Effector CD8-positive, alpha-beta T cell (primary cell): Measurements from ENCODE around the gene HOXB3.

ENCODE experiments used
- DNase-seq: peaks from one replicate; lab custom pipeline; 2025; lab: John Stamatoyannopoulos, UW

Gene HOXB3

GRCh38 chr17:48556576-48557401 lies 33.3 kb downstream of the HOXB3 start:
- DNase-seq, result no peak

GRCh38 chr17:48556229-48556575 lies 33.8 kb downstream of the HOXB3 start:
- DNase-seq, result no peak

GRCh38 chr17:48555258-48556228 lies 34.5 kb downstream of the HOXB3 start:
- DNase-seq, result no peak

- no peak for DNase-seq
Observed at GRCh38 chr17:48554412-48555257, 35.4 kb downstream of the HOXB3 start.

GRCh38 chr17:48553826-48554225 lies 36.2 kb downstream of the HOXB3 start:
- DNase-seq, result no peak

- DNase-seq, result no peak
Observed at GRCh38 chr17:48553190-48553547, 36.9 kb downstream of the HOXB3 start.

- DNase-seq, result no peak
Observed at GRCh38 chr17:48552466-48553189, 37.4 kb downstream of the HOXB3 start.

GRCh38 chr17:48551596-48552465 lies 38.2 kb downstream of the HOXB3 start:
- DNase-seq, result no peak

GRCh38 chr17:48551214-48551555 lies 38.9 kb downstream of the HOXB3 start:
- no peak for DNase-seq

GRCh38 chr17:48550502-48551213 lies 39.4 kb downstream of the HOXB3 start:
- no peak for DNase-seq

- no peak for DNase-seq
Observed at GRCh38 chr17:48549914-48550501, 40.0 kb downstream of the HOXB3 start.

- no peak for DNase-seq
Observed at GRCh38 chr17:48549281-48549630, 40.8 kb downstream of the HOXB3 start.

GRCh38 chr17:48548523-48549280 lies 41.3 kb downstream of the HOXB3 start:
- DNase-seq, result no peak

GRCh38 chr17:48547808-48548522 lies 42.1 kb downstream of the HOXB3 start:
- no peak for DNase-seq

GRCh38 chr17:48546924-48547807 lies 42.9 kb downstream of the HOXB3 start:
- DNase-seq, result no peak

GRCh38 chr17:48546137-48546923 lies 43.7 kb downstream of the HOXB3 start:
- no peak for DNase-seq
